Measurements from ENCODE around the gene TMEM255B. TPM values are rescaled to one million over a fixed set of nuclear protein-coding genes. Genes with fewer than 3 reads are reported as not detected.

The TMEM255B gene
- total RNA-seq, 1 donor from 2014 or later, result 1.7 TPM

DNA sequence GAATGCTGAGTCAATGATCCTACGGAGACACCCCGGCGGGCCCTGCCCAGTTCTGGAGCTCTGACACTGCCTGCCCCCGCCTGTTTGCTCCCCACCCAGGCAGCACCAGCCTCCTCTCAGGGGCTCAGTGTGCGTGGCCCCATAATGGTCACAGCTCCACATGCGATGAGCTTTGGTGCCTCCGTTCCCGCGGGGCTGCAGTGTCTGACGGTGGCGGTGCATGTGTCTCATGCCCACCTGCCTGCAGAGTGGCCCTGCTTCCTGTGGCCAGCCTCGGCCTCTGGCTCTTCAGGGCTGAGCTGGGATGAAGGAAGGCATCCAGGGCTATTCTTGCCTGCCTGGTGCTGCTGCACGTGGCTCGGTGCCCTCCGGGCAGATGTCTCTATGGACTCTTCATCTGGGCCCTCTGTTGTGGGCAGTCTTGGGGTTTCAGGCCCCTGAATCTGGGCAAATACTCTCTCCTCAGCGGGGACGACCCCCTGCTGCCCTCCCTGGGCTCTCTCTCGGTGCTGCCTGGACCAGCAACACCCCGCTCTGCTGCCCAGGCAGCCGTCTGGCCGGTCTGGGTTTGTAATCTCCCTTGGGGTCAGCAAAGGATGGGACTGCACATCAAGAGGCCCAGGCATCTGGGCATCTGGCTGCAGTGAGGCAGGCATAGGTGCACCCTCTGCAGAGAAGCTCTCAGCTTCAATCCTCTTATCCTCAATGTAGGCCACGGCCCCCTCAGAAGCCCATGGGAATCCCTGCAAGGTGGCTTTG, 19.3 kb upstream of the TMEM255B start:
- Mint-ChIP-seq H3K9me3 (no peaks in the 10 kb centered on the region), H3K4me3 (no peak overlapping the region), H3K36me3 (no peaks in the 10 kb centered on the region), H3K27me3 (ENCODE audit: low read depth) (peaks cover 8% of the 10 kb centered on the region), H3K27ac (no peak overlapping the region), H3K4me1 (no peaks in the 10 kb centered on the region)
- DNase-seq (ENCODE audit: low spot score in 2 of 2, unreplicated experiment in 2 of 2), result peak in 1 of 2 experiments; percentile 7
- TF ChIP-seq, protein P1, sequence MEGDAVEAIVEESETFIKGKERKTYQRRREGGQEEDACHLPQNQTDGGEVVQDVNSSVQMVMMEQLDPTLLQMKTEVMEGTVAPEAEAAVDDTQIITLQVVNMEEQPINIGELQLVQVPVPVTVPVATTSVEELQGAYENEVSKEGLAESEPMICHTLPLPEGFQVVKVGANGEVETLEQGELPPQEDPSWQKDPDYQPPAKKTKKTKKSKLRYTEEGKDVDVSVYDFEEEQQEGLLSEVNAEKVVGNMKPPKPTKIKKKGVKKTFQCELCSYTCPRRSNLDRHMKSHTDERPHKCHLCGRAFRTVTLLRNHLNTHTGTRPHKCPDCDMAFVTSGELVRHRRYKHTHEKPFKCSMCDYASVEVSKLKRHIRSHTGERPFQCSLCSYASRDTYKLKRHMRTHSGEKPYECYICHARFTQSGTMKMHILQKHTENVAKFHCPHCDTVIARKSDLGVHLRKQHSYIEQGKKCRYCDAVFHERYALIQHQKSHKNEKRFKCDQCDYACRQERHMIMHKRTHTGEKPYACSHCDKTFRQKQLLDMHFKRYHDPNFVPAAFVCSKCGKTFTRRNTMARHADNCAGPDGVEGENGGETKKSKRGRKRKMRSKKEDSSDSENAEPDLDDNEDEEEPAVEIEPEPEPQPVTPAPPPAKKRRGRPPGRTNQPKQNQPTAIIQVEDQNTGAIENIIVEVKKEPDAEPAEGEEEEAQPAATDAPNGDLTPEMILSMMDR (IDR thresholded peaks at IDR 0.05; ENCODE audit: unreplicated experiment), result no peak

DNA sequence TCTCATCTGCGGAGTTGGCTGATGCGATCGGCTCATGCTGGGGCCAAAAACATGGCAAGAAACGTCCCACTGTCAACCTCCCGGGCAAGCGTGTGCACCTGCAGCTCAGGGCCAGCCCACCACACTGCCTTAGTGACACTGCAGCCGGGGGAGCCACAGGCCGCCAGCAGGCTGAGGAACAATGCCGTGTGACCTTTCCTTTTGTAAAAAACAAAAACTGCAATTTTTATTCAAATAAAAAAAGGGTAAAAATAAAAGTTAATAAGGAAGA, 18.8 kb upstream of the TMEM255B start:
- H3K27me3 Mint-ChIP-seq (ENCODE audit: low read depth), result peaks cover 8% of the 10 kb centered on the region
- no peaks in the 10 kb centered on the region for H3K9me3 Mint-ChIP-seq
- no peaks in the 10 kb centered on the region for H3K4me1 Mint-ChIP-seq
- no peak overlapping the region for H3K27ac Mint-ChIP-seq
- H3K36me3 Mint-ChIP-seq, result no peaks in the 10 kb centered on the region
- no peak for DNase-seq (ENCODE audit: low spot score in 2 of 2, unreplicated experiment in 2 of 2)
- H3K4me3 Mint-ChIP-seq, result no peak overlapping the region
- TF ChIP-seq, protein P1 (IDR thresholded peaks at IDR 0.05; ENCODE audit: unreplicated experiment), result no peak

DNA sequence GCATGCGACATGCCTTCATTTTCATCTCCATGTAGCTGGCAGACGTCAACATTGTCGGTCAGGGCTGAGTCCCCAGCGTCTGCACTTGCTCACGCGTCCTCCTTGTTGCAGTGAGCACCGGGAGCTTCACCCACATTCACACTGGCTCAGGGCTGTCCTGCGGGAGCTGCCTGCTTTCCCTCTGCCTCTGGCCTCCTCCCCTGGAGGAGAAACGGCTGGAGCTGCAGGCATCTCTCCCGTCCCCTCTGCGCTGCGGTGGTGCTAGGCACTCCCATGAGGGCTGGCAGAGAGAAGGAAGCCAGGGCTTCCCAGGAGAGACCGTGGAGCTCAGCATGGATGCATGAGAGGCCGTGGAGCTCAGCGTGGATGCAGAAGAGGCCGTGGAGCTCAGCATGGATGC, 18.4 kb upstream of the TMEM255B start:
- Mint-ChIP-seq H3K4me3 (no peak overlapping the region), H3K27me3 (ENCODE audit: low read depth) (peaks cover 8% of the 10 kb centered on the region), H3K36me3 (no peaks in the 10 kb centered on the region), H3K4me1 (no peaks in the 10 kb centered on the region), H3K27ac (no peak overlapping the region), H3K9me3 (no peaks in the 10 kb centered on the region)
- peak in 1 of 2 experiments; percentile 11 for DNase-seq (ENCODE audit: low spot score in 2 of 2, unreplicated experiment in 2 of 2)
- TF ChIP-seq, protein P1 (IDR thresholded peaks at IDR 0.05; ENCODE audit: unreplicated experiment), result no peak

DNA sequence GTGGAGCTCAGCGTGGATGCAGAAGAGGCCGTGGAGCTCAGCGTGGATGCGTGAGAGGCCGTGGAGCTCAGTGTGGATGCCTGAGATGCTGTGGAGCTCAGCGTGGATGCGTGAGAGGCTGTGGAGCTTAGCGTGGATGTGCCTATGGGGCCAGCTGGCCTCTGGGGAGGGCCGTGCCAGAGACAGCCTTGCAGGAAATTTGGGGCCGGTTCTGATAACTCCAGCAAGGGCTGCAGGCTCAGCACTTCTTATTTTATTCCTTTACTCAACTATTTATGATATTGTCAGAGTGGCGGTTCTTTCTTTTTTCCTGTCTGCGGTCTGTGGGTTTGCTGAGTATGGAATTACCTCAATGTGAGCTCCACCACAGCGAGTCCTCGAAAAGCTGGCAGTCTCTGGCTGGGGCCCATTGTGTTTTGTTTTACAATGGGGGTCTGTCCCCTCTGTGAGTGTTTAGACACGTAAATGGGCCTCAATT, 17.8 kb upstream of the TMEM255B start:
- H3K4me3 Mint-ChIP-seq, result no peak overlapping the region
- TF ChIP-seq, protein P1 (IDR thresholded peaks at IDR 0.05; ENCODE audit: unreplicated experiment), result no peak
- no peak overlapping the region for H3K27ac Mint-ChIP-seq
- no peaks in the 10 kb centered on the region for H3K4me1 Mint-ChIP-seq
- peaks cover 8% of the 10 kb centered on the region for H3K27me3 Mint-ChIP-seq (ENCODE audit: low read depth)
- DNase-seq (ENCODE audit: low spot score in 2 of 2, unreplicated experiment in 2 of 2), result no peak
- H3K9me3 Mint-ChIP-seq, result no peaks in the 10 kb centered on the region
- no peaks in the 10 kb centered on the region for H3K36me3 Mint-ChIP-seq

DNA sequence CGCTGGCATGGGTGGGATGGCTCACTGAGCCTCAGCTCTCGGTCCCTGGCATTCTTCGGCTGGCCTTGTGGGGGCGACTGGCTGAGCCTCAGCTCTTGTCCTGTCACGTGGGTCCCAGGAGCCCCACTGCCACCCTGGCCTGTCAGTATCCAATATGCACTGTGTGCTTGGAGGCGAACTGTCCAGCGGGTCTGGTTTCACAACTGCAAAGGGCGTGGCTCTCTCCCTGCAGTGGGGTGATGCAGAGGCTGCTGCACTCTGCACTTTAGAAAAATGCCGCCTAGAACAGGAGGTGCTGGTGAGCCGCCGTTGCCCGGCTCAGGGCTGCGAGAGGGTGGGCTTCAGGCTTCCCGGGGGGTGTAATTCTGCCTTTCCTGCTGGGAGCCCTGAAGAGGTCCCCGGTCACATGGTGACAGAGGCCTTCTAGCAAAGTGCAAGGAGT, 17.0 kb upstream of the TMEM255B start:
- Mint-ChIP-seq H3K36me3 (no peaks in the 10 kb centered on the region), H3K4me3 (no peak overlapping the region), H3K9me3 (no peaks in the 10 kb centered on the region), H3K4me1 (no peaks in the 10 kb centered on the region), H3K27me3 (ENCODE audit: low read depth) (peaks cover 6% of the 10 kb centered on the region), H3K27ac (no peak overlapping the region)
- peak in 1 of 2 experiments; percentile 17 for DNase-seq (ENCODE audit: low spot score in 2 of 2, unreplicated experiment in 2 of 2)
- TF ChIP-seq, protein P1 (IDR thresholded peaks at IDR 0.05; ENCODE audit: unreplicated experiment), result no peak

Data from mesothelial cell of epicardium (in vitro differentiated cells).